GM19468 (cell line): ENCODE data around the gene SIGLEC6.
A peak's percentile ranks its signal among the peaks of the same experiment; 100 is the strongest.

Experiments
- ATAC-seq: cut with Tn5 transposase; IDR thresholded peaks from one replicate; pipeline ENCODE4 v1.9.1; 2021; ENCODE audit warnings: mild to moderate bottlenecking, moderate library complexity, moderate number of reproducible peaks; ENCODE audit not compliant: unreplicated experiment; ENCODE audit errors: extremely low read depth

SIGLEC6 gene

GRCh38 chr19:51531349-51532315 lies at the start of gene SIGLEC6:
TSS of gene SIGLEC6 (minus strand) at chr19:51531670. CDS start at chr19:51531648, 22 bp downstream.
- ATAC-seq: peak; percentile 85

- peak; percentile 39 for ATAC-seq
Measured at GRCh38 chr19:51576850-51577249, 45.4 kb upstream of the SIGLEC6 start.

- no peak for ATAC-seq
Measured at GRCh38 chr19:51573331-51573730, 41.9 kb upstream of the SIGLEC6 start.

GRCh38 chr19:51572908-51573307 lies 41.4 kb upstream of the SIGLEC6 start:
- no peak for ATAC-seq

GRCh38 chr19:51572410-51572809 lies 40.9 kb upstream of the SIGLEC6 start:
- no peak for ATAC-seq

GRCh38 chr19:51571599-51571998 lies 40.1 kb upstream of the SIGLEC6 start:
- no peak for ATAC-seq

- ATAC-seq: peak; percentile 69
Measured at GRCh38 chr19:51570962-51571575, 39.6 kb upstream of the SIGLEC6 start, which contains the start of gene ZNF175. TSS of gene ZNF175 (plus strand) at chr19:51571283. CDS start at chr19:51573330, 2,047 bp downstream.

- ATAC-seq: no peak
Measured at GRCh38 chr19:51568456-51568855, 37.0 kb upstream of the SIGLEC6 start.

- no peak for ATAC-seq
Measured at GRCh38 chr19:51567583-51567982, 36.1 kb upstream of the SIGLEC6 start.

GRCh38 chr19:51566489-51567100 lies 35.1 kb upstream of the SIGLEC6 start:
- ATAC-seq: no peak

- ATAC-seq: no peak
Measured at GRCh38 chr19:51565583-51565982, 34.1 kb upstream of the SIGLEC6 start.

GRCh38 chr19:51564791-51565190 lies 33.3 kb upstream of the SIGLEC6 start:
- ATAC-seq: no peak

GRCh38 chr19:51560339-51560738 lies 28.9 kb upstream of the SIGLEC6 start:
- ATAC-seq: no peak

- no peak for ATAC-seq
Measured at GRCh38 chr19:51559240-51559639, 27.8 kb upstream of the SIGLEC6 start.

GRCh38 chr19:51552996-51553725 lies 21.7 kb upstream of the SIGLEC6 start:
- ATAC-seq: no peak

- no peak for ATAC-seq
Measured at GRCh38 chr19:51552608-51552995, 21.1 kb upstream of the SIGLEC6 start.

GRCh38 chr19:51551673-51552432 lies 20.4 kb upstream of the SIGLEC6 start:
- ATAC-seq: no peak

- no peak for ATAC-seq
Measured at GRCh38 chr19:51550848-51551672, 19.6 kb upstream of the SIGLEC6 start.
